SK-N-SH (cell line): ENCODE measurements around the gene GABRB1. TPM values are rescaled to one million over a fixed set of nuclear protein-coding genes. Genes with fewer than 3 reads are reported as not detected.

Experiments
- CTCF ChIA-PET: fragments of 300-600, 350-600 bp; formaldehyde crosslinking; extraction: SDS; loops from one replicate; lab custom pipeline; 2021; lab: Yijun Ruan, JAX
- POLR2A ChIA-PET: fragments of 350-600 bp; sonication (Branson Sonifier 250); formaldehyde crosslinking; extraction: SDS; loops from one replicate; lab custom pipeline; 2020; ENCODE audit warnings: antibody characterized with exemption, inconsistent platforms; lab: Yijun Ruan, JAX
- DNase-seq: peaks from one replicate; pipeline ENCODE4 v3.0.0; 2012
- H2AFZ ChIP-seq: fragments of 200-600 bp; sonication (generic); 2 replicates; pipeline ENCODE4 v1.8.1; 2016; ENCODE audit warnings: antibody characterized with exemption, mild to moderate bottlenecking, low read depth
- H3F3A ChIP-seq: fragments of 200-600 bp; sonication (generic); replicated peaks from 2 replicates; pipeline ENCODE3; 2016; ENCODE audit warnings: antibody characterized with exemption, mild to moderate bottlenecking; ENCODE audit not compliant: insufficient read depth
- H3K27ac ChIP-seq, 2 experiments: fragments of 200-500 bp in 1 of 2; fragments of 200-600 bp in 1 of 2; sonication (Bioruptor generic) in 1 of 2; sonication (generic), shearing (Covaris generic) in 1 of 2; 2 replicates each; pipeline versions ENCODE4 v1.5.1 to v1.6.1; 2014 to 2016; ENCODE audit warnings: low read depth in 2 of 2, inconsistent platforms in 1 of 2, low read length in 1 of 2, mild to moderate bottlenecking in 1 of 2, mixed read lengths in 1 of 2
- H3K27me3 ChIP-seq: fragments of 200-600 bp; sonication (generic), shearing (Covaris generic); 2 replicates; pipeline ENCODE4 v1.6.1; 2016; ENCODE audit warnings: mixed run types; ENCODE audit not compliant: insufficient read depth
- H3K36me3 ChIP-seq, 2 experiments: fragments of 200-500 bp in 1 of 2; fragments of 200-600 bp in 1 of 2; sonication (Bioruptor generic) in 1 of 2; sonication (generic) in 1 of 2; replicated peaks in 1 of 2; 2 replicates each; pipeline versions ENCODE3 to v1.5.1; 2014 to 2016; ENCODE audit warnings: low read length in 1 of 2, mild to moderate bottlenecking in 1 of 2; ENCODE audit not compliant: insufficient read depth in 2 of 2, control insufficient read depth in 1 of 2
- H3K4me1 ChIP-seq, 2 experiments: fragments of 200-500 bp in 1 of 2; fragments of 200-600 bp in 1 of 2; sonication (Bioruptor generic) in 1 of 2; sonication (generic), shearing (Covaris generic) in 1 of 2; 2 replicates each; pipeline versions ENCODE4 v1.5.1 to v1.6.1; 2014 to 2016; ENCODE audit warnings: low read depth in 1 of 2, low read length in 1 of 2, mixed run types in 1 of 2; ENCODE audit not compliant: insufficient read depth in 2 of 2, control insufficient read depth in 1 of 2
- H3K4me2 ChIP-seq: fragments of 200-600 bp; sonication (generic), shearing (Covaris generic); 2 replicates; pipeline ENCODE4 v1.6.1; 2017; ENCODE audit warnings: mixed run types
- H3K4me3 ChIP-seq, 2 experiments: fragments of 200-500 bp in 1 of 2; fragments of 200-600 bp in 1 of 2; sonication (Bioruptor generic) in 1 of 2; sonication (generic), shearing (Covaris generic) in 1 of 2; 2 replicates each; pipeline versions ENCODE4 v1.5.1 to v1.8.1; 2014 to 2016; ENCODE audit warnings: low read depth in 2 of 2, inconsistent platforms in 1 of 2, low read length in 1 of 2, mild to moderate bottlenecking in 1 of 2, mixed read lengths in 1 of 2, moderate library complexity in 1 of 2
- H3K79me2 ChIP-seq: fragments of 200-600 bp; sonication (generic); 2 replicates; pipeline ENCODE4 v1.8.1; 2017; ENCODE audit warnings: mild to moderate bottlenecking; ENCODE audit not compliant: insufficient read depth
- H3K9ac ChIP-seq: fragments of 200-600 bp; sonication (generic); 2 replicates; pipeline ENCODE4 v1.6.1; 2017; ENCODE audit warnings: mixed run types
- H3K9me2 ChIP-seq: fragments of 200-600 bp; sonication (generic); 2 replicates; pipeline ENCODE4 v1.6.1; 2017; ENCODE audit warnings: mixed run types
- H3K9me3 ChIP-seq: fragments of 200-600 bp; sonication (generic); 2 replicates; pipeline ENCODE4 v1.6.1; 2017; ENCODE audit warnings: mixed run types, mild to moderate bottlenecking, moderate library complexity
- H4K20me1 ChIP-seq: fragments of 200-600 bp; sonication (generic); 2 replicates; pipeline ENCODE4 v1.6.1; 2017; ENCODE audit warnings: mild to moderate bottlenecking, mixed run types; ENCODE audit not compliant: insufficient read depth
- CHD2 ChIP-seq: fragments of 150-350 bp; IDR thresholded peaks from 2 replicates; pipeline ENCODE4 v1.6.1; 2018; ENCODE audit warnings: low read length; ENCODE audit not compliant: partially characterized antibody
- ELF1 ChIP-seq: IDR thresholded peaks from 2 replicates; pipeline ENCODE4 v1.4.0; 2012
- EP300 ChIP-seq, 2 experiments: IDR thresholded peaks; 2 replicates each; pipeline versions ENCODE4 v1.4.0 to v1.6.1; 2012; ENCODE audit warnings: borderline replicate concordance in 1 of 2, low read depth in 1 of 2, low read length in 1 of 2
- FOSL2 ChIP-seq: IDR thresholded peaks from 2 replicates; pipeline ENCODE4 v1.4.0; 2012; ENCODE audit warnings: low read depth, mild to moderate bottlenecking, moderate library complexity, borderline replicate concordance
- GATA2 ChIP-seq: sonication (generic); formaldehyde crosslinking; IDR thresholded peaks from 2 replicates; pipeline ENCODE4 v1.5.0; 2020; ENCODE audit warnings: mild to moderate bottlenecking, missing genetic modification reagents
- JUND ChIP-seq: IDR thresholded peaks from 2 replicates; pipeline ENCODE4 v1.4.0; 2012
- MEF2A ChIP-seq: IDR thresholded peaks from 2 replicates; pipeline ENCODE4 v1.4.0; 2012; ENCODE audit warnings: low read depth, borderline replicate concordance
- NFIC ChIP-seq: IDR thresholded peaks from 2 replicates; pipeline ENCODE4 v1.4.0; 2012; ENCODE audit warnings: borderline replicate concordance
- RAD21 ChIP-seq: IDR thresholded peaks from 2 replicates; pipeline ENCODE4 v1.6.1; 2012; ENCODE audit warnings: mild to moderate bottlenecking, low read length
- RCOR1 ChIP-seq: fragments of 150-350 bp; IDR thresholded peaks from 2 replicates; pipeline ENCODE4 v1.6.1; 2017; ENCODE audit warnings: antibody characterized with exemption, low read length
- RFX5 ChIP-seq: IDR thresholded peaks from 2 replicates; pipeline ENCODE4 v1.6.1; 2012; ENCODE audit warnings: mild to moderate bottlenecking, improper control_type of control experiment, low read length
- SIN3A ChIP-seq: IDR thresholded peaks from 2 replicates; pipeline ENCODE4 v1.6.1; 2012; ENCODE audit warnings: low read depth, mild to moderate bottlenecking, low read length, moderate library complexity, borderline replicate concordance
- YY1 ChIP-seq: IDR thresholded peaks from 2 replicates; pipeline ENCODE4 v1.4.0; 2012; ENCODE audit warnings: low read depth, mild to moderate bottlenecking
- WGBS: methylation state at CpG from one replicate; pipeline ENCODE4 v1.1.6; 2017; ENCODE audit warnings: low lambda C conversion rate; 5-methylcytosine and 5-hydroxymethylcytosine counted together
- polyA plus RNA-seq, 3 experiments: library from polyadenylated mRNA; depleted of rRNA; stranded (reverse); fragments of >200 nt; gene quantifications; 2 replicates each; pipeline ENCODE4 v1.2.3, GENCODE V29; 2012
- TF ChIP-seq, protein P1 (sequence below): fragments of 200-600 bp; sonication (generic); IDR thresholded peaks from 2 replicates; pipeline ENCODE4 v1.6.1; 2017; ENCODE audit warnings: antibody characterized with exemption, mild to moderate bottlenecking, moderate library complexity
- TF ChIP-seq, protein P2 (sequence below): fragments of 150-350 bp; IDR thresholded peaks from 2 replicates; pipeline ENCODE4 v1.6.1; 2017; ENCODE audit warnings: antibody characterized with exemption, low read length, low read depth, borderline replicate concordance
- TF ChIP-seq, protein P3 (sequence below): IDR thresholded peaks from 2 replicates; pipeline ENCODE4 v1.4.0; 2012; ENCODE audit warnings: low read depth, borderline replicate concordance
- TF ChIP-seq, protein P4 (sequence below): IDR thresholded peaks from 2 replicates; pipeline ENCODE4; 2012
- TF ChIP-seq, protein P5 (sequence below): IDR thresholded peaks from 2 replicates; pipeline ENCODE4 v1.4.0; 2012; ENCODE audit warnings: low read depth, borderline replicate concordance

The GABRB1 gene
- polyA plus RNA-seq, 1 of the 3 experiments (the other 2 are of a cell fraction) = not detected

DNA sequence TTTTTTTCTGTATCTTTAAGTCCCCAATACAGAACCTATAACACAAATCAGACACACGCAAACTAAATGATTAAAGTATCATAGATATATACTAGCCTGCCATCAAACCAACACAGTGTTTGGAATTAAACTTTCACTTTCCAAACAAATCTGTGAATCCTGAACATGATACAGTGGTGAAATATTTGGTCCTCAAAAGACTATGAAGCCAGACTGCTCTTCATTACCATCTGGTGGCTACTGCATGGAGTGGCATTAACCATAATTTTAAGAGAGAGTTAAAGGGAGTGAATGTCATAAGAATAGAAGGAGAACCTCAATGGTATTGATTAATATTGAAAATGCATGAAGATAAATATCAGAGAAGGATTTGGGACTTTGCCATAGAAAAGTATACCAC, 28.8 kb upstream of the GABRB1 start:
- H4K20me1 ChIP-seq = no peaks in the 10 kb centered on the region
- H3F3A ChIP-seq = no peaks in the 10 kb centered on the region
- H3K36me3 ChIP-seq = no peaks in the 10 kb centered on the region
- H3K4me2 ChIP-seq = no peak overlapping the region
- no peaks in the 10 kb centered on the region for H3K79me2 ChIP-seq
- TF ChIP-seq, protein P1, sequence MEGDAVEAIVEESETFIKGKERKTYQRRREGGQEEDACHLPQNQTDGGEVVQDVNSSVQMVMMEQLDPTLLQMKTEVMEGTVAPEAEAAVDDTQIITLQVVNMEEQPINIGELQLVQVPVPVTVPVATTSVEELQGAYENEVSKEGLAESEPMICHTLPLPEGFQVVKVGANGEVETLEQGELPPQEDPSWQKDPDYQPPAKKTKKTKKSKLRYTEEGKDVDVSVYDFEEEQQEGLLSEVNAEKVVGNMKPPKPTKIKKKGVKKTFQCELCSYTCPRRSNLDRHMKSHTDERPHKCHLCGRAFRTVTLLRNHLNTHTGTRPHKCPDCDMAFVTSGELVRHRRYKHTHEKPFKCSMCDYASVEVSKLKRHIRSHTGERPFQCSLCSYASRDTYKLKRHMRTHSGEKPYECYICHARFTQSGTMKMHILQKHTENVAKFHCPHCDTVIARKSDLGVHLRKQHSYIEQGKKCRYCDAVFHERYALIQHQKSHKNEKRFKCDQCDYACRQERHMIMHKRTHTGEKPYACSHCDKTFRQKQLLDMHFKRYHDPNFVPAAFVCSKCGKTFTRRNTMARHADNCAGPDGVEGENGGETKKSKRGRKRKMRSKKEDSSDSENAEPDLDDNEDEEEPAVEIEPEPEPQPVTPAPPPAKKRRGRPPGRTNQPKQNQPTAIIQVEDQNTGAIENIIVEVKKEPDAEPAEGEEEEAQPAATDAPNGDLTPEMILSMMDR = peak; percentile 44
- no peak for TF ChIP-seq FOSL2
- POLR2A ChIA-PET = no interaction called here
- no peak overlapping the region for H3K27ac ChIP-seq
- peaks cover 12% of the 10 kb centered on the region for H3K27me3 ChIP-seq
- H3K4me3 ChIP-seq = no peak overlapping the region
- CTCF ChIA-PET = no interaction called here
- H2AFZ ChIP-seq = no peak overlapping the region
- no peaks in the 10 kb centered on the region for H3K9me3 ChIP-seq
- no peaks in the 10 kb centered on the region for H3K9me2 ChIP-seq
- no peak overlapping the region for H3K9ac ChIP-seq
- no peak for DNase-seq
- WGBS = 27% methylated on average over 1 of the region's 1 CpG
- no peaks in the 10 kb centered on the region for H3K4me1 ChIP-seq

DNA sequence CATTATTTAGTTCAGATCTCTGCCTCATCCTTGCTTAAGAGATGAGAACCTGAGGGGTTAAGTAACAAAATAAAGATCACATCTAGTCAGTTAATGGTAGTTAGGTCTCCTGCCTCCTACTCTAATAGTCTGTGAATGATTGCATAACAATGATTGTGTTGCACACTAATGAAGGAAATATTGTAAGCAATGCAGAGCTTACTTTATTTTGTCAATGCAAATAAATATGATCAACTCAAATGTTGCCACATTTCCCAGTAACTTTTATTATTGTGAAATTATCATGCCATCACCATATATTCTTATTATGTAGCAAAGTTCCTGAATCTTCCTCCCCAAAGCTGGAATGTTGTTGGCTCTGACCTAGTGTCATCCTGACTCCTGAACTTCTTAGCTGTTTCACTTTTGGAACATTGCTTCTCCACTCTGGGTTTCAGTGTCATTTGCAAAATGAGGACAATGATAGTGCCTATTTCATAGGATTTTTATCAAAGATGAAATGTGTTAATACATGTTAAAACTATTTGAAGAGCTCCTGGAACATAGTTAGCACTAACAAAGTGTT, 20.9 kb upstream of the GABRB1 start:
- ChIA-PET POLR2A (no interaction called here), CTCF (interaction anchor here (1.0 kb wide), 1 partner anchor 13 kb away, joined by 3 read pairs; no protein-coding TSS in a partner anchor)
- Histone ChIP-seq H3K4me2 (peak overlapping the region; percentile 54), H3K36me3 (no peaks in the 10 kb centered on the region), H4K20me1 (no peaks in the 10 kb centered on the region), H2AFZ (no peak overlapping the region), H3K4me3 (0 out of 4 replicates have a peak overlapping the region, but pooled peaks of 1 of the 2 experiments have one; percentile 17), H3K9ac (no peak overlapping the region), H3K79me2 (no peaks in the 10 kb centered on the region), H3F3A (no peaks in the 10 kb centered on the region), H3K27me3 (no peaks in the 10 kb centered on the region; the same call in 1 of the 2 replicates), H3K27ac (no peak overlapping the region), H3K9me3 (no peaks in the 10 kb centered on the region), H3K9me2 (no peaks in the 10 kb centered on the region), H3K4me1 (no peaks in the 10 kb centered on the region)
- no peak for DNase-seq
- no peak for TF ChIP-seq EP300 (IDR thresholded peaks at IDR 0.05; ENCODE audit: borderline replicate concordance in 1 of 2, low read depth in 1 of 2, low read length in 1 of 2)
- TF ChIP-seq SIN3A = no peak
- TF ChIP-seq, protein P2, sequence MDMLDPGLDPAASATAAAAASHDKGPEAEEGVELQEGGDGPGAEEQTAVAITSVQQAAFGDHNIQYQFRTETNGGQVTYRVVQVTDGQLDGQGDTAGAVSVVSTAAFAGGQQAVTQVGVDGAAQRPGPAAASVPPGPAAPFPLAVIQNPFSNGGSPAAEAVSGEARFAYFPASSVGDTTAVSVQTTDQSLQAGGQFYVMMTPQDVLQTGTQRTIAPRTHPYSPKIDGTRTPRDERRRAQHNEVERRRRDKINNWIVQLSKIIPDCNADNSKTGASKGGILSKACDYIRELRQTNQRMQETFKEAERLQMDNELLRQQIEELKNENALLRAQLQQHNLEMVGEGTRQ = no peak
- TF ChIP-seq, protein P3, sequence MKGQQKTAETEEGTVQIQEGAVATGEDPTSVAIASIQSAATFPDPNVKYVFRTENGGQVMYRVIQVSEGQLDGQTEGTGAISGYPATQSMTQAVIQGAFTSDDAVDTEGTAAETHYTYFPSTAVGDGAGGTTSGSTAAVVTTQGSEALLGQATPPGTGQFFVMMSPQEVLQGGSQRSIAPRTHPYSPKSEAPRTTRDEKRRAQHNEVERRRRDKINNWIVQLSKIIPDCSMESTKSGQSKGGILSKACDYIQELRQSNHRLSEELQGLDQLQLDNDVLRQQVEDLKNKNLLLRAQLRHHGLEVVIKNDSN = no peak
- no peak for TF ChIP-seq MEF2A
- no peak for TF ChIP-seq CHD2
- TF ChIP-seq, protein P4, sequence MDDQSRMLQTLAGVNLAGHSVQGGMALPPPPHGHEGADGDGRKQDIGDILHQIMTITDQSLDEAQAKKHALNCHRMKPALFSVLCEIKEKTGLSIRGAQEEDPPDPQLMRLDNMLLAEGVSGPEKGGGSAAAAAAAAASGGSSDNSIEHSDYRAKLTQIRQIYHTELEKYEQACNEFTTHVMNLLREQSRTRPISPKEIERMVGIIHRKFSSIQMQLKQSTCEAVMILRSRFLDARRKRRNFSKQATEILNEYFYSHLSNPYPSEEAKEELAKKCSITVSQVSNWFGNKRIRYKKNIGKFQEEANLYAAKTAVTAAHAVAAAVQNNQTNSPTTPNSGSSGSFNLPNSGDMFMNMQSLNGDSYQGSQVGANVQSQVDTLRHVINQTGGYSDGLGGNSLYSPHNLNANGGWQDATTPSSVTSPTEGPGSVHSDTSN = no peak
- TF ChIP-seq RAD21 = no peak
- TF ChIP-seq, protein P5, sequence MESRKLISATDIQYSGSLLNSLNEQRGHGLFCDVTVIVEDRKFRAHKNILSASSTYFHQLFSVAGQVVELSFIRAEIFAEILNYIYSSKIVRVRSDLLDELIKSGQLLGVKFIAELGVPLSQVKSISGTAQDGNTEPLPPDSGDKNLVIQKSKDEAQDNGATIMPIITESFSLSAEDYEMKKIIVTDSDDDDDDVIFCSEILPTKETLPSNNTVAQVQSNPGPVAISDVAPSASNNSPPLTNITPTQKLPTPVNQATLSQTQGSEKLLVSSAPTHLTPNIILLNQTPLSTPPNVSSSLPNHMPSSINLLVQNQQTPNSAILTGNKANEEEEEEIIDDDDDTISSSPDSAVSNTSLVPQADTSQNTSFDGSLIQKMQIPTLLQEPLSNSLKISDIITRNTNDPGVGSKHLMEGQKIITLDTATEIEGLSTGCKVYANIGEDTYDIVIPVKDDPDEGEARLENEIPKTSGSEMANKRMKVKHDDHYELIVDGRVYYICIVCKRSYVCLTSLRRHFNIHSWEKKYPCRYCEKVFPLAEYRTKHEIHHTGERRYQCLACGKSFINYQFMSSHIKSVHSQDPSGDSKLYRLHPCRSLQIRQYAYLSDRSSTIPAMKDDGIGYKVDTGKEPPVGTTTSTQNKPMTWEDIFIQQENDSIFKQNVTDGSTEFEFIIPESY = no peak
- TF ChIP-seq GATA2 = no peak
- no peak for TF ChIP-seq NFIC
- no peak for TF ChIP-seq ELF1
- TF ChIP-seq JUND = no peak
- no peak for TF ChIP-seq RFX5
- TF ChIP-seq YY1 = no peak
- TF ChIP-seq RCOR1 = no peak
